ENCODE results near the gene POGLUT3. TPM values are rescaled to one million over a fixed set of nuclear protein-coding genes. Genes with fewer than 3 reads are reported as not detected.

POGLUT3 gene
- total and polyA plus RNA-seq, 2 of the 8 experiments (the other 6 are each of a cell fraction or from before 2014, with no cell fraction given), result 4.7 to 17.4 TPM

GRCh38 chr11:108472681-108473080 is 25.5 kb downstream of the POGLUT3 start (continued):
- TF ChIP-seq KDM1A (IDR thresholded peaks at IDR 0.05; ENCODE audit: borderline replicate concordance, low read length) (no peak), CHD7 (IDR thresholded peaks at IDR 0.05; ENCODE audit: insufficient replicate concordance, low read length) (no peak), RNF2 (IDR thresholded peaks at IDR 0.05; ENCODE audit: borderline replicate concordance, low read depth, low read length, missing control alignments, poor library complexity, severe bottlenecking) (no peak), SUZ12 (IDR thresholded peaks at IDR 0.05; ENCODE audit: low read length) (no peak)
